Activated naive CD4-positive, alpha-beta T cell treated with anti-CD3 and anti-CD28 coated beads for 36 hours (primary cell): Measurements from ENCODE around the gene ERC1. TPM values are rescaled to one million over a fixed set of nuclear protein-coding genes. Genes with fewer than 3 reads are reported as not detected.

Source experiments
- CTCF ChIA-PET: fragments of 350-600 bp; sonication (Branson Sonifier 250); formaldehyde crosslinking; loops from one replicate; lab custom pipeline; 2021; ENCODE audit warnings: antibody characterized with exemption; lab: Charles Lee
- DNase-seq: peaks from one replicate; pipeline ENCODE4 v3.0.0-alpha.2; 2020
- H3K27ac Mint-ChIP-seq: one replicate; pipeline ENCODE4 v1.8.0; 2021; ENCODE audit warnings: mild to moderate bottlenecking, mixed read lengths
- H3K27me3 Mint-ChIP-seq: one replicate; pipeline ENCODE4 v1.8.0; 2021; ENCODE audit warnings: low read depth, mixed read lengths
- H3K36me3 Mint-ChIP-seq: one replicate; pipeline ENCODE4 v1.8.0; 2021; ENCODE audit warnings: low read depth, mixed read lengths
- H3K4me1 Mint-ChIP-seq: one replicate; pipeline ENCODE4 v1.8.0; 2021; ENCODE audit warnings: low read depth, mixed read lengths
- H3K4me3 Mint-ChIP-seq: one replicate; pipeline ENCODE4 v1.8.0; 2021; ENCODE audit warnings: mild to moderate bottlenecking, moderate library complexity, mixed read lengths
- H3K9me3 Mint-ChIP-seq: one replicate; pipeline ENCODE4 v1.8.0; 2021; ENCODE audit warnings: mixed read lengths
- intact Hi-C: fragments of 100-400 bp; cut with micrococcal nuclease; formaldehyde crosslinking; loops from one replicate; pipeline ENCODE4 v1.15.1; 2023
- total RNA-seq, 2 experiments: library from RNA; stranded (reverse); gene quantifications; one replicate each; pipeline ENCODE4 v1.2.3, GENCODE V29; 2021

The ERC1 gene
- total RNA-seq, 2 experiments from 2014 or later, result 17.4 to 20.7 TPM

GRCh38 chr12:1384910-1385309 lies 393.9 kb downstream of the ERC1 start:
- intact Hi-C loops, result no loop called here
- DNase-seq, result no peak
- no peaks in the 10 kb centered on the region for H3K27me3 Mint-ChIP-seq
- no peak overlapping the region for H3K4me3 Mint-ChIP-seq
- no peak overlapping the region for H3K27ac Mint-ChIP-seq
- H3K36me3 Mint-ChIP-seq, result peaks cover 11% of the 10 kb centered on the region
- CTCF ChIA-PET, result interaction anchor here (0.7 kb wide), 1 partner anchor 650 kb away, joined by 4 read pairs; no protein-coding TSS in a partner anchor
- H3K4me1 Mint-ChIP-seq, result no peaks in the 10 kb centered on the region
- peaks cover 1% of the 10 kb centered on the region for H3K9me3 Mint-ChIP-seq

GRCh38 chr12:1391722-1392121 lies 400.7 kb downstream of the ERC1 start:
- Mint-ChIP-seq H3K9me3 (peaks cover 7% of the 10 kb centered on the region), H3K4me1 (no peaks in the 10 kb centered on the region), H3K36me3 (peaks cover 23% of the 10 kb centered on the region), H3K4me3 (no peak overlapping the region), H3K27ac (no peak overlapping the region), H3K27me3 (no peaks in the 10 kb centered on the region)
- intact Hi-C loops, result no loop called here
- CTCF ChIA-PET, result no interaction called here
- no peak for DNase-seq

GRCh38 chr12:1395421-1395955 lies 404.5 kb downstream of the ERC1 start:
- no peaks in the 10 kb centered on the region for H3K27me3 Mint-ChIP-seq
- H3K36me3 Mint-ChIP-seq, result peaks cover 14% of the 10 kb centered on the region
- intact Hi-C loops, result no loop called here
- H3K9me3 Mint-ChIP-seq, result peaks cover 6% of the 10 kb centered on the region
- DNase-seq, result no peak
- H3K4me3 Mint-ChIP-seq, result no peak overlapping the region
- no peaks in the 10 kb centered on the region for H3K4me1 Mint-ChIP-seq
- no peak overlapping the region for H3K27ac Mint-ChIP-seq
- CTCF ChIA-PET, result interaction anchor here (0.7 to 1.6 kb wide), 2 partner anchors 185 to 278 kb away, joined by 4 read pairs; no protein-coding TSS in a partner anchor

GRCh38 chr12:1398673-1399072 lies 407.6 kb downstream of the ERC1 start:
- Mint-ChIP-seq H3K9me3 (no peaks in the 10 kb centered on the region), H3K4me3 (no peak overlapping the region), H3K27ac (no peak overlapping the region), H3K27me3 (no peaks in the 10 kb centered on the region), H3K4me1 (no peaks in the 10 kb centered on the region), H3K36me3 (peaks cover 2% of the 10 kb centered on the region)
- intact Hi-C loops, result no loop called here
- no peak for DNase-seq
- CTCF ChIA-PET, result no interaction called here

GRCh38 chr12:1401891-1402290 lies 410.9 kb downstream of the ERC1 start:
- Mint-ChIP-seq H3K27me3 (no peaks in the 10 kb centered on the region), H3K4me1 (no peaks in the 10 kb centered on the region), H3K36me3 (peaks cover 2% of the 10 kb centered on the region), H3K9me3 (no peaks in the 10 kb centered on the region), H3K27ac (no peak overlapping the region), H3K4me3 (no peak overlapping the region)
- intact Hi-C loops, result no loop called here
- CTCF ChIA-PET, result interaction anchor here (0.9 kb wide), 1 partner anchor 181 kb away, joined by 3 read pairs; no protein-coding TSS in a partner anchor
- DNase-seq, result no peak

GRCh38 chr12:1403417-1403816 lies 412.4 kb downstream of the ERC1 start:
- Mint-ChIP-seq H3K27ac (no peak overlapping the region), H3K27me3 (no peaks in the 10 kb centered on the region), H3K4me1 (no peaks in the 10 kb centered on the region), H3K4me3 (no peak overlapping the region), H3K36me3 (peaks cover 2% of the 10 kb centered on the region), H3K9me3 (no peaks in the 10 kb centered on the region)
- DNase-seq, result no peak
- intact Hi-C loops, result no loop called here
- CTCF ChIA-PET, result interaction anchor here (0.7 kb wide), 1 partner anchor 286 kb away, joined by 3 read pairs; no protein-coding TSS in a partner anchor

- no peaks in the 10 kb centered on the region for H3K4me1 Mint-ChIP-seq
- peaks cover 1% of the 10 kb centered on the region for H3K36me3 Mint-ChIP-seq
- CTCF ChIA-PET, result interaction anchor here (1.3 kb wide), 1 partner anchor 288 kb away, joined by 6 read pairs; no protein-coding TSS in a partner anchor
- no peaks in the 10 kb centered on the region for H3K9me3 Mint-ChIP-seq
- H3K4me3 Mint-ChIP-seq, result no peak overlapping the region
- no peaks in the 10 kb centered on the region for H3K27me3 Mint-ChIP-seq
- intact Hi-C loops, result no loop called here
- no peak for DNase-seq
- no peak overlapping the region for H3K27ac Mint-ChIP-seq
Observed at GRCh38 chr12:1405619-1406018, 414.6 kb downstream of the ERC1 start.

GRCh38 chr12:1410794-1411193 lies 419.8 kb downstream of the ERC1 start:
- DNase-seq, result no peak
- Mint-ChIP-seq H3K27me3 (no peaks in the 10 kb centered on the region), H3K4me3 (no peak overlapping the region), H3K4me1 (no peaks in the 10 kb centered on the region), H3K27ac (no peak overlapping the region), H3K36me3 (peaks cover 12% of the 10 kb centered on the region), H3K9me3 (no peaks in the 10 kb centered on the region)
- intact Hi-C loops, result no loop called here
- CTCF ChIA-PET, result no interaction called here

- Mint-ChIP-seq H3K36me3 (peaks cover 28% of the 10 kb centered on the region), H3K27me3 (no peaks in the 10 kb centered on the region), H3K4me3 (no peak overlapping the region), H3K9me3 (no peaks in the 10 kb centered on the region), H3K27ac (no peak overlapping the region), H3K4me1 (no peaks in the 10 kb centered on the region)
- CTCF ChIA-PET, result no interaction called here
- no peak for DNase-seq
- intact Hi-C loops, result no loop called here
Observed at GRCh38 chr12:1413930-1414329, 422.9 kb downstream of the ERC1 start.

- Mint-ChIP-seq H3K27ac (no peak overlapping the region), H3K27me3 (no peaks in the 10 kb centered on the region), H3K9me3 (peaks cover 5% of the 10 kb centered on the region), H3K4me1 (peaks cover 5% of the 10 kb centered on the region), H3K36me3 (peaks cover 39% of the 10 kb centered on the region), H3K4me3 (no peak overlapping the region)
- intact Hi-C loops, result no loop called here
- CTCF ChIA-PET, result interaction anchor here (0.6 kb wide), 2 partner anchors 70 to 314 kb away, joined by 3 to 4 read pairs; no protein-coding TSS in a partner anchor
- no peak for DNase-seq
Observed at GRCh38 chr12:1418144-1418543, 427.1 kb downstream of the ERC1 start.

- H3K27me3 Mint-ChIP-seq, result no peaks in the 10 kb centered on the region
- H3K27ac Mint-ChIP-seq, result no peak overlapping the region
- H3K4me3 Mint-ChIP-seq, result no peak overlapping the region
- H3K4me1 Mint-ChIP-seq, result peaks cover 7% of the 10 kb centered on the region
- H3K36me3 Mint-ChIP-seq, result peaks cover 29% of the 10 kb centered on the region
- no peak for DNase-seq
- intact Hi-C loops, result no loop called here
- H3K9me3 Mint-ChIP-seq, result peaks cover 5% of the 10 kb centered on the region
- CTCF ChIA-PET, result interaction anchor here (0.5 to 0.7 kb wide), 2 partner anchors 47 to 231 kb away, joined by 3 to 4 read pairs; no protein-coding TSS in a partner anchor
Observed at GRCh38 chr12:1419849-1420371, 428.9 kb downstream of the ERC1 start.

GRCh38 chr12:1421091-1421846 lies 430.2 kb downstream of the ERC1 start:
- Mint-ChIP-seq H3K4me3 (no peak overlapping the region), H3K27ac (no peak overlapping the region), H3K9me3 (peaks cover 5% of the 10 kb centered on the region), H3K27me3 (no peaks in the 10 kb centered on the region), H3K36me3 (peaks cover 25% of the 10 kb centered on the region), H3K4me1 (peaks cover 7% of the 10 kb centered on the region)
- intact Hi-C loops, result no loop called here
- CTCF ChIA-PET, result no interaction called here
- DNase-seq, result no peak
